ENCODE measurements around the gene KBTBD3. TPM values are rescaled to one million over a fixed set of nuclear protein-coding genes. Genes with fewer than 3 reads are reported as not detected.

The KBTBD3 gene
- total RNA-seq, 1 experiment from 2014 or later, result 2.9 TPM

DNA sequence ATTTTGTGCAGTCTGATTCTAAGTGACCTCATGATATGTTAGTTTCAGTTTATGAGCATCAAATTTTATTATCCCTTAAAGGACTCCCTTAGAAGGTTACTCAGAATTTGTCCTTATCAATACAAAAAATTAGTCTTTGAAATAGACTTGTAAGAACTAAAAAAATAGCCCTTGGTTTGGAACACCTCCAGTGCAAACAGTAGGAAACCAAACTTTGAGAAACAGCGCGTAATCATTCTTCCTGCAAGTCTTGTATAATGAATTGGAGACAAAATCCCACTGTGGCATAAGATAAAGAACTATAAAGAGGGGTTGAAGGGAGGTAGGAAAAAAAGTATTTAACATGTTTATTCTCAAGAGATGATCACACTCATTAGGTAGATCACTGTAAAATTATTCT lies 44.3 kb downstream of the KBTBD3 start:
- TF ChIP-seq, protein P1, sequence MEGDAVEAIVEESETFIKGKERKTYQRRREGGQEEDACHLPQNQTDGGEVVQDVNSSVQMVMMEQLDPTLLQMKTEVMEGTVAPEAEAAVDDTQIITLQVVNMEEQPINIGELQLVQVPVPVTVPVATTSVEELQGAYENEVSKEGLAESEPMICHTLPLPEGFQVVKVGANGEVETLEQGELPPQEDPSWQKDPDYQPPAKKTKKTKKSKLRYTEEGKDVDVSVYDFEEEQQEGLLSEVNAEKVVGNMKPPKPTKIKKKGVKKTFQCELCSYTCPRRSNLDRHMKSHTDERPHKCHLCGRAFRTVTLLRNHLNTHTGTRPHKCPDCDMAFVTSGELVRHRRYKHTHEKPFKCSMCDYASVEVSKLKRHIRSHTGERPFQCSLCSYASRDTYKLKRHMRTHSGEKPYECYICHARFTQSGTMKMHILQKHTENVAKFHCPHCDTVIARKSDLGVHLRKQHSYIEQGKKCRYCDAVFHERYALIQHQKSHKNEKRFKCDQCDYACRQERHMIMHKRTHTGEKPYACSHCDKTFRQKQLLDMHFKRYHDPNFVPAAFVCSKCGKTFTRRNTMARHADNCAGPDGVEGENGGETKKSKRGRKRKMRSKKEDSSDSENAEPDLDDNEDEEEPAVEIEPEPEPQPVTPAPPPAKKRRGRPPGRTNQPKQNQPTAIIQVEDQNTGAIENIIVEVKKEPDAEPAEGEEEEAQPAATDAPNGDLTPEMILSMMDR (IDR thresholded peaks at IDR 0.05; ENCODE audit: unreplicated experiment), result no peak
- Mint-ChIP-seq H3K27ac (ENCODE audit: low read depth, unreplicated experiment) (no peak overlapping the region), H3K36me3 (ENCODE audit: insufficient read depth, unreplicated experiment) (no peaks in the 10 kb centered on the region), H3K4me1 (ENCODE audit: insufficient read depth, unreplicated experiment) (peaks cover 7% of the 10 kb centered on the region), H3K27me3 (ENCODE audit: insufficient read depth, unreplicated experiment) (no peaks in the 10 kb centered on the region), H3K9me3 (ENCODE audit: unreplicated experiment) (no peaks in the 10 kb centered on the region), H3K4me3 (ENCODE audit: unreplicated experiment) (no peak overlapping the region)
- no TSS peak for BruUV-seq (replicated peaks)
- ChIA-PET POLR2A (interaction anchor here (0.6 to 4.2 kb wide), 3 partner anchors 12 to 123 kb away, joined by 3 to 28 read pairs (median 3); partner anchors contain the start of genes AASDHPPT and KBTBD3), CTCF (no interaction called here)
- no peak for DNase-seq (ENCODE audit: unreplicated experiment)
- intact Hi-C loops (cut with micrococcal nuclease), result no loop called here

DNA sequence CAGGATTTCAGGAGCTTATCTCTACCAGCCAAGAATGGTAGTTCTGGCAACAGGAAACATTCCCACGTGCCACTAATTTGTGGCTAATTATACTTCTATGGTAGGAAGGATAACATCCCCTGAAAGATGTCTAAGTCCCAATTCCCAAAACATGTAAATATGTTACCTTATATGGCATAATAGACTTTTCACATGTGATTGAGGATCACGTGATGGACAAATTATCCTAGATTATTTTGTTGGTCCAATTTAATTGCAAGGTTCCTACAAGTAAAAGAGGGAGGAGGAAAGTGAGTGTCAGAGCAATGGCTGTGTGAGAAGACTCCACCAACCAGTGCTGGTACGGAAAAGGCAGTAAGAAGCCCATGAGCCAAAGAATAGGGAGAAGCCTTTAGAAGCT lies 45.2 kb downstream of the KBTBD3 start:
- Mint-ChIP-seq H3K27ac (ENCODE audit: low read depth, unreplicated experiment) (peak overlapping the region; percentile 80), H3K36me3 (ENCODE audit: insufficient read depth, unreplicated experiment) (no peaks in the 10 kb centered on the region), H3K4me1 (ENCODE audit: insufficient read depth, unreplicated experiment) (peaks cover 7% of the 10 kb centered on the region), H3K4me3 (ENCODE audit: unreplicated experiment) (no peak overlapping the region), H3K27me3 (ENCODE audit: insufficient read depth, unreplicated experiment) (no peaks in the 10 kb centered on the region), H3K9me3 (ENCODE audit: unreplicated experiment) (no peaks in the 10 kb centered on the region)
- ChIA-PET POLR2A (interaction anchor here (2.2 to 4.2 kb wide), 2 partner anchors 9 to 46 kb away, joined by 5 to 28 read pairs; partner anchors contain the start of genes AASDHPPT, KBTBD3 and MSANTD4), CTCF (interaction anchor here (0.6 kb wide), 1 partner anchor 1270 kb away, joined by 3 read pairs; no protein-coding TSS in a partner anchor)
- TF ChIP-seq, protein P1 (IDR thresholded peaks at IDR 0.05; ENCODE audit: unreplicated experiment), result no peak
- intact Hi-C loops (cut with micrococcal nuclease), result no loop called here
- BruUV-seq (replicated peaks), result no TSS peak
- no peak for DNase-seq (ENCODE audit: unreplicated experiment)

DNA sequence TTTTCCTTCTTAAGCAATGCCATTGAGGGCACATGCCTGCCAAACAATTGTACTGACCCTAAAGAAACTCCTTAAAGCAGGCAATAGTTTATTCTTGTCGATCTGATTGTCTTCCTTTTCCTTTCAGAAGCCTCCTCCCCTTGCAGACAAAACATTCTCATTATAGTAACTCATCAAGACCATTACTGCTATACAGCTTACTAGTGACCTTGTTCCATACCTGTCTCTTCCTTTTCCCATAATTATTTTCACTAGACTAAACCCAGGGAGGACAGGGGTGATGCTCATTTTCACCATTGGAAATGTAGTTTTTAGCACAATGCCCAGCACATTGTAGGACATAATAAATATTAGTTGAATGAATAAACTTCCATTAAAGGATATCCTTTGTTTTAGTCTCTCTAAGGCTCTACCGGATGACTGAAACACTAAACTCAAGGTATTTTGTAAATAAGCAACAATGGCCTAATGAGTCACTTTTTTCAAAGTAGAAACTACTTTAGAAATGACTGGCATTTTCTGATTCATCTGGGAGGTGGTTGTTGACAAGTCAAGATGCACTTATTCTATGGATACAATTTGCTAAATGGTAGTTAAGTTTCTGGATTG lies 45.8 kb downstream of the KBTBD3 start:
- H3K27me3 Mint-ChIP-seq (ENCODE audit: insufficient read depth, unreplicated experiment), result no peaks in the 10 kb centered on the region
- peaks cover 7% of the 10 kb centered on the region for H3K4me1 Mint-ChIP-seq (ENCODE audit: insufficient read depth, unreplicated experiment)
- ChIA-PET POLR2A (interaction anchor here (2.2 to 4.2 kb wide), 2 partner anchors 9 to 46 kb away, joined by 5 to 28 read pairs; partner anchors contain the start of genes AASDHPPT, KBTBD3 and MSANTD4), CTCF (interaction anchor here (0.6 to 1.9 kb wide), 2 partner anchors 11 to 29 kb away, joined by 3 to 4 read pairs; no protein-coding TSS in a partner anchor)
- BruUV-seq (replicated peaks), result no TSS peak
- H3K27ac Mint-ChIP-seq (ENCODE audit: low read depth, unreplicated experiment), result peak overlapping the region; percentile 80
- H3K36me3 Mint-ChIP-seq (ENCODE audit: insufficient read depth, unreplicated experiment), result no peaks in the 10 kb centered on the region
- TF ChIP-seq, protein P1 (IDR thresholded peaks at IDR 0.05; ENCODE audit: unreplicated experiment), result no peak
- H3K4me3 Mint-ChIP-seq (ENCODE audit: unreplicated experiment), result no peak overlapping the region
- H3K9me3 Mint-ChIP-seq (ENCODE audit: unreplicated experiment), result no peaks in the 10 kb centered on the region
- DNase-seq (ENCODE audit: unreplicated experiment), result peak; percentile 28
- intact Hi-C loops (cut with micrococcal nuclease), result no loop called here

GRCh38 chr11:106030609-106031008 lies 46.5 kb downstream of the KBTBD3 start:
- H3K4me1 Mint-ChIP-seq (ENCODE audit: insufficient read depth, unreplicated experiment), result peaks cover 7% of the 10 kb centered on the region
- H3K9me3 Mint-ChIP-seq (ENCODE audit: unreplicated experiment), result no peaks in the 10 kb centered on the region
- no peaks in the 10 kb centered on the region for H3K27me3 Mint-ChIP-seq (ENCODE audit: insufficient read depth, unreplicated experiment)
- H3K4me3 Mint-ChIP-seq (ENCODE audit: unreplicated experiment), result no peak overlapping the region
- intact Hi-C loops (cut with micrococcal nuclease), result no loop called here
- TF ChIP-seq, protein P1 (IDR thresholded peaks at IDR 0.05; ENCODE audit: unreplicated experiment), result no peak
- DNase-seq (ENCODE audit: unreplicated experiment), result no peak
- CTCF ChIA-PET, result interaction anchor here (0.6 to 1.9 kb wide), 2 partner anchors 10 to 29 kb away, joined by 3 to 4 read pairs; no protein-coding TSS in a partner anchor
- BruUV-seq (replicated peaks), result no TSS peak
- no peak overlapping the region for H3K27ac Mint-ChIP-seq (ENCODE audit: low read depth, unreplicated experiment)
- POLR2A ChIA-PET, result interaction anchor here (0.8 to 4.2 kb wide), 3 partner anchors 8 to 47 kb away, joined by 4 to 28 read pairs (median 5); partner anchors contain the start of genes AASDHPPT, KBTBD3 and MSANTD4
- no peaks in the 10 kb centered on the region for H3K36me3 Mint-ChIP-seq (ENCODE audit: insufficient read depth, unreplicated experiment)
